K562 (cell line): ENCODE measurements around the gene ANO3. TPM values are rescaled to one million over a fixed set of nuclear protein-coding genes. Genes with fewer than 3 reads are reported as not detected.
A peak's percentile ranks its signal among the peaks of the same experiment; 100 is the strongest.

Experiments
- ATAC-seq: fragments of 200-7000 bp; cut with Tn5 transposase; 3 replicates; pipeline ENCODE4 v1.9.1; 2020; ENCODE audit warnings: moderate library complexity
- BruUV-seq: library from RNA; stranded (reverse); fragments of 400-500 nt; replicated peaks from 2 replicates; lab custom pipeline; 2021; lab: Mats Ljungman, UMichigan
- CTCF ChIA-PET: fragments of 300-600 bp; formaldehyde crosslinking; extraction: SDS; loops from one replicate; lab custom pipeline; 2021; ENCODE audit warnings: low intra/inter-chr PET ratio; lab: Yijun Ruan, JAX
- POLR2A ChIA-PET: fragments of 300-600, 350-650 bp; sonication (Branson Sonifier 250); formaldehyde crosslinking; extraction: SDS; loops from one replicate; lab custom pipeline; 2021; ENCODE audit warnings: antibody characterized with exemption, inconsistent platforms; lab: Yijun Ruan, JAX
- DNase-seq, 4 experiments: peaks; one replicate each; pipeline versions ENCODE4 v3.0.0 to v3.0.0-alpha.2; 2011 to 2018; ENCODE audit warnings: low spot score in 3 of 4, mixed read lengths in 3 of 4; ENCODE audit errors: extremely low read depth in 1 of 4
- FAIRE-seq: peaks from 2 replicates; lab custom pipeline; 2011; peaks lifted over from hg19 to GRCh38; lab: Jason Lieb, UNC
- H2AFZ ChIP-seq: 2 replicates; pipeline ENCODE4 v1.6.0; 2011; ENCODE audit warnings: low read depth, low read length, control low read depth, inconsistent platforms
- H3K27ac ChIP-seq: fragments of 200-600 bp; 3 replicates; pipeline ENCODE4 v1.8.0; 2011; ENCODE audit warnings: low read depth, mild to moderate bottlenecking, control low read depth, inconsistent platforms, low read length, moderate library complexity, mixed read lengths; ENCODE audit errors: extremely low read depth
- H3K27me3 ChIP-seq, 2 experiments: fragments of 300-600 bp in 1 of 2; 2 replicates in 1 of 2; 3 replicates in 1 of 2; pipeline versions ENCODE4 v1.6.0 to v1.8.0; 2011; ENCODE audit warnings: inconsistent platforms in 2 of 2, low read length in 2 of 2, mild to moderate bottlenecking in 1 of 2, mixed read lengths in 1 of 2, moderate library complexity in 1 of 2; ENCODE audit not compliant: control insufficient read depth in 2 of 2, insufficient read depth in 2 of 2
- H3K36me3 ChIP-seq: fragments of 300-600 bp; 3 replicates; pipeline ENCODE4 v1.8.0; 2011; ENCODE audit warnings: mild to moderate bottlenecking, low read length, inconsistent platforms; ENCODE audit not compliant: control insufficient read depth, insufficient read depth
- H3K4me1 ChIP-seq, 2 experiments: fragments of 200-600 bp in 1 of 2; replicated peaks in 1 of 2; 2 replicates in 1 of 2; 3 replicates in 1 of 2; pipeline versions ENCODE4 v1.5.1 to v1.8.0; 2011; ENCODE audit warnings: inconsistent platforms in 2 of 2, low read length in 2 of 2, mild to moderate bottlenecking in 1 of 2, mixed read lengths in 1 of 2, moderate library complexity in 1 of 2; ENCODE audit not compliant: control insufficient read depth in 2 of 2, insufficient read depth in 2 of 2
- H3K4me2 ChIP-seq: 2 replicates; pipeline ENCODE4 v1.6.1; 2011; ENCODE audit warnings: low read length, control low read depth, inconsistent platforms, mixed read lengths; ENCODE audit not compliant: insufficient read depth
- H3K4me3 ChIP-seq: fragments of 200-600 bp; sonication (generic), shearing (Covaris generic); 2 replicates; pipeline ENCODE4 v1.5.1; 2016; ENCODE audit warnings: control low read depth, inconsistent platforms
- H3K79me2 ChIP-seq: fragments of 200-600 bp; 3 replicates; pipeline ENCODE4 v1.8.0; 2011; ENCODE audit warnings: low read length, inconsistent platforms; ENCODE audit not compliant: control insufficient read depth, insufficient read depth
- H3K9ac ChIP-seq, 2 experiments: 2 replicates each; pipeline versions ENCODE4 v1.6.0 to v1.6.1; 2011; ENCODE audit warnings: low read depth in 2 of 2, low read length in 2 of 2, control low read depth in 1 of 2, inconsistent platforms in 1 of 2, mild to moderate bottlenecking in 1 of 2, mixed read lengths in 1 of 2; ENCODE audit not compliant: insufficient read depth in 1 of 2
- H3K9me1 ChIP-seq: one replicate; pipeline ENCODE4 v1.6.0; 2011; ENCODE audit warnings: inconsistent platforms, mild to moderate bottlenecking, low read length, moderate library complexity; ENCODE audit not compliant: control insufficient read depth, insufficient read depth
- H3K9me3 ChIP-seq: replicated peaks from 2 replicates; pipeline ENCODE4 v1.5.1; 2011; ENCODE audit warnings: low read depth, low read length, inconsistent platforms; ENCODE audit not compliant: control insufficient read depth, insufficient read depth
- H4K20me1 ChIP-seq: replicated peaks from 2 replicates; pipeline ENCODE4 v1.6.1; 2011; ENCODE audit warnings: low read length, inconsistent platforms, mixed read lengths; ENCODE audit not compliant: control insufficient read depth, insufficient read depth
- ARHGAP35 ChIP-seq: fragments of 450-650 bp; IDR thresholded peaks from 2 replicates; pipeline ENCODE4 v1.6.1; 2018; ENCODE audit not compliant: partially characterized antibody
- ATF2 ChIP-seq: sonication (generic); formaldehyde crosslinking; IDR thresholded peaks from 2 replicates; pipeline ENCODE4 v1.8.1; 2022; ENCODE audit warnings: missing genetic modification reagents
- CHD4 ChIP-seq: fragments of 200-600 bp; sonication (generic); IDR thresholded peaks from 3 replicates; pipeline ENCODE4 v1.6.1; 2012; ENCODE audit warnings: low read depth, mild to moderate bottlenecking, mixed read lengths, low read length, inconsistent platforms; ENCODE audit not compliant: insufficient read depth, insufficient replicate concordance, poor library complexity, severe bottlenecking
- ETV1 ChIP-seq: fragments of 450-650 bp; conservative IDR thresholded peaks from 2 replicates; pipeline ENCODE4 v1.6.1; 2016; ENCODE audit warnings: missing genetic modification characterization, control low read depth, low read depth, missing compliant biosample characterization
- MAFG ChIP-seq: fragments of 450-650 bp; conservative IDR thresholded peaks from 2 replicates; pipeline ENCODE4 v1.6.1; 2016; ENCODE audit warnings: missing genetic modification characterization, missing compliant biosample characterization
- ZNF316 ChIP-seq: fragments of 450-650 bp; IDR thresholded peaks from 2 replicates; pipeline ENCODE4 v1.6.1; 2016
- WGBS: fragments of 100-300 bp; shearing (Covaris generic); methylation state at CpG from one replicate; pipeline ENCODE4 v1.1.6; 2016; ENCODE audit warnings: low coverage, mixed read lengths; ENCODE audit not compliant: insufficient coverage; ENCODE audit errors: missing lambda C conversion rate; 5-methylcytosine and 5-hydroxymethylcytosine counted together
- in situ Hi-C: fragments of 300-500 bp; cut with MboI; formaldehyde crosslinking; loops from 4 replicates; pipeline ENCODE4 v1.15.0; 2018; ENCODE audit warnings: inconsistent platforms, mixed read lengths
- intact Hi-C: fragments of 100-400 bp; cut with micrococcal nuclease; formaldehyde crosslinking; loops from 2 replicates; pipeline ENCODE4 v1.14.2; 2022
- polyA plus RNA-seq, 8 experiments: library from polyadenylated mRNA; depleted of rRNA in 4 of 8; stranded (reverse) in 5 of 8; unstranded in 3 of 8; fragments of >200 nt; fragmentation: Nextera tagmentation in 2 of 8; fragmentation: Illumina TruSeq in 1 of 8; extraction: Ambion mirVana in 2 of 8; extraction: Trizol in 1 of 8; gene quantifications; 2 replicates each; pipeline versions ENCODE4 v1.2.1 to v1.2.3, GENCODE V29; 2011 to 2014; ENCODE audit warnings: inconsistent platforms in 1 of 8, missing spikeins in 1 of 8
- total RNA-seq, 7 experiments: library from RNA; depleted of rRNA in 6 of 7; stranded (reverse); fragments of >200 nt in 6 of 7; fragmentation: Illumina TruSeq in 2 of 7; extraction: Trizol in 2 of 7; gene quantifications; 2 replicates each; pipeline versions ENCODE4 v1.2.1 to v1.2.3, GENCODE V29; 2011 to 2021; ENCODE audit warnings: low replicate concordance in 1 of 7
- TF ChIP-seq, protein P1 (sequence below): fragments of 200-600 bp; sonication (generic); IDR thresholded peaks from one replicate; pipeline ENCODE4 v1.6.1; 2012; ENCODE audit warnings: mild to moderate bottlenecking, low read depth, low read length, inconsistent platforms

ANO3 gene
- total and polyA plus RNA-seq, 9 of the 15 experiments (the other 6 are each of a cell fraction or from before 2014, with no cell fraction given): 0.01 to 0.13 (median 0.04) TPM; not detected in 1

GRCh38 chr11:26285608-26286007, 46.3 kb upstream of the ANO3 start:
- ChIA-PET CTCF (interaction anchor here (0.6 to 1.8 kb wide), 3 partner anchors 12 to 873 kb away, joined by 3 to 7 read pairs (median 4); no protein-coding TSS in a partner anchor), POLR2A (no interaction called here)
- H3K9ac ChIP-seq: no peak overlapping the region
- no peak overlapping the region for H2AFZ ChIP-seq
- BruUV-seq: no TSS peak
- intact Hi-C loops: loop anchor here (5.0 to 10.0 kb wide), 3 partner anchors 267 to 1202 kb away; no protein-coding TSS in a partner anchor
- H3K27ac ChIP-seq: no peak overlapping the region
- FAIRE-seq: no peak
- H3K79me2 ChIP-seq: no peaks in the 10 kb centered on the region
- no peak overlapping the region for H3K4me3 ChIP-seq
- no peaks in the 10 kb centered on the region for H4K20me1 ChIP-seq
- DNase-seq: peak in 2 of 4 experiments; percentile 7 to 8
- H3K27me3 ChIP-seq: no peaks in the 10 kb centered on the region
- 0% methylated on average over 3 of the region's 3 CpGs for WGBS
- ATAC-seq: no peak
- no peaks in the 10 kb centered on the region for H3K9me1 ChIP-seq
- H3K9me3 ChIP-seq: no peaks in the 10 kb centered on the region
- no peak overlapping the region for H3K4me2 ChIP-seq
- in situ Hi-C loops: loop anchor here (25.0 kb wide), 1 partner anchor 1202 kb away; no protein-coding TSS in a partner anchor
- no peaks in the 10 kb centered on the region for H3K4me1 ChIP-seq
- no peaks in the 10 kb centered on the region for H3K36me3 ChIP-seq
- peak; percentile 43; the same call in 1 of the 2 replicates for TF ChIP-seq ZNF316
- TF ChIP-seq MAFG: 0 out of 2 replicates have a peak, but pooled peaks have one; percentile 17
- TF ChIP-seq, protein P1, sequence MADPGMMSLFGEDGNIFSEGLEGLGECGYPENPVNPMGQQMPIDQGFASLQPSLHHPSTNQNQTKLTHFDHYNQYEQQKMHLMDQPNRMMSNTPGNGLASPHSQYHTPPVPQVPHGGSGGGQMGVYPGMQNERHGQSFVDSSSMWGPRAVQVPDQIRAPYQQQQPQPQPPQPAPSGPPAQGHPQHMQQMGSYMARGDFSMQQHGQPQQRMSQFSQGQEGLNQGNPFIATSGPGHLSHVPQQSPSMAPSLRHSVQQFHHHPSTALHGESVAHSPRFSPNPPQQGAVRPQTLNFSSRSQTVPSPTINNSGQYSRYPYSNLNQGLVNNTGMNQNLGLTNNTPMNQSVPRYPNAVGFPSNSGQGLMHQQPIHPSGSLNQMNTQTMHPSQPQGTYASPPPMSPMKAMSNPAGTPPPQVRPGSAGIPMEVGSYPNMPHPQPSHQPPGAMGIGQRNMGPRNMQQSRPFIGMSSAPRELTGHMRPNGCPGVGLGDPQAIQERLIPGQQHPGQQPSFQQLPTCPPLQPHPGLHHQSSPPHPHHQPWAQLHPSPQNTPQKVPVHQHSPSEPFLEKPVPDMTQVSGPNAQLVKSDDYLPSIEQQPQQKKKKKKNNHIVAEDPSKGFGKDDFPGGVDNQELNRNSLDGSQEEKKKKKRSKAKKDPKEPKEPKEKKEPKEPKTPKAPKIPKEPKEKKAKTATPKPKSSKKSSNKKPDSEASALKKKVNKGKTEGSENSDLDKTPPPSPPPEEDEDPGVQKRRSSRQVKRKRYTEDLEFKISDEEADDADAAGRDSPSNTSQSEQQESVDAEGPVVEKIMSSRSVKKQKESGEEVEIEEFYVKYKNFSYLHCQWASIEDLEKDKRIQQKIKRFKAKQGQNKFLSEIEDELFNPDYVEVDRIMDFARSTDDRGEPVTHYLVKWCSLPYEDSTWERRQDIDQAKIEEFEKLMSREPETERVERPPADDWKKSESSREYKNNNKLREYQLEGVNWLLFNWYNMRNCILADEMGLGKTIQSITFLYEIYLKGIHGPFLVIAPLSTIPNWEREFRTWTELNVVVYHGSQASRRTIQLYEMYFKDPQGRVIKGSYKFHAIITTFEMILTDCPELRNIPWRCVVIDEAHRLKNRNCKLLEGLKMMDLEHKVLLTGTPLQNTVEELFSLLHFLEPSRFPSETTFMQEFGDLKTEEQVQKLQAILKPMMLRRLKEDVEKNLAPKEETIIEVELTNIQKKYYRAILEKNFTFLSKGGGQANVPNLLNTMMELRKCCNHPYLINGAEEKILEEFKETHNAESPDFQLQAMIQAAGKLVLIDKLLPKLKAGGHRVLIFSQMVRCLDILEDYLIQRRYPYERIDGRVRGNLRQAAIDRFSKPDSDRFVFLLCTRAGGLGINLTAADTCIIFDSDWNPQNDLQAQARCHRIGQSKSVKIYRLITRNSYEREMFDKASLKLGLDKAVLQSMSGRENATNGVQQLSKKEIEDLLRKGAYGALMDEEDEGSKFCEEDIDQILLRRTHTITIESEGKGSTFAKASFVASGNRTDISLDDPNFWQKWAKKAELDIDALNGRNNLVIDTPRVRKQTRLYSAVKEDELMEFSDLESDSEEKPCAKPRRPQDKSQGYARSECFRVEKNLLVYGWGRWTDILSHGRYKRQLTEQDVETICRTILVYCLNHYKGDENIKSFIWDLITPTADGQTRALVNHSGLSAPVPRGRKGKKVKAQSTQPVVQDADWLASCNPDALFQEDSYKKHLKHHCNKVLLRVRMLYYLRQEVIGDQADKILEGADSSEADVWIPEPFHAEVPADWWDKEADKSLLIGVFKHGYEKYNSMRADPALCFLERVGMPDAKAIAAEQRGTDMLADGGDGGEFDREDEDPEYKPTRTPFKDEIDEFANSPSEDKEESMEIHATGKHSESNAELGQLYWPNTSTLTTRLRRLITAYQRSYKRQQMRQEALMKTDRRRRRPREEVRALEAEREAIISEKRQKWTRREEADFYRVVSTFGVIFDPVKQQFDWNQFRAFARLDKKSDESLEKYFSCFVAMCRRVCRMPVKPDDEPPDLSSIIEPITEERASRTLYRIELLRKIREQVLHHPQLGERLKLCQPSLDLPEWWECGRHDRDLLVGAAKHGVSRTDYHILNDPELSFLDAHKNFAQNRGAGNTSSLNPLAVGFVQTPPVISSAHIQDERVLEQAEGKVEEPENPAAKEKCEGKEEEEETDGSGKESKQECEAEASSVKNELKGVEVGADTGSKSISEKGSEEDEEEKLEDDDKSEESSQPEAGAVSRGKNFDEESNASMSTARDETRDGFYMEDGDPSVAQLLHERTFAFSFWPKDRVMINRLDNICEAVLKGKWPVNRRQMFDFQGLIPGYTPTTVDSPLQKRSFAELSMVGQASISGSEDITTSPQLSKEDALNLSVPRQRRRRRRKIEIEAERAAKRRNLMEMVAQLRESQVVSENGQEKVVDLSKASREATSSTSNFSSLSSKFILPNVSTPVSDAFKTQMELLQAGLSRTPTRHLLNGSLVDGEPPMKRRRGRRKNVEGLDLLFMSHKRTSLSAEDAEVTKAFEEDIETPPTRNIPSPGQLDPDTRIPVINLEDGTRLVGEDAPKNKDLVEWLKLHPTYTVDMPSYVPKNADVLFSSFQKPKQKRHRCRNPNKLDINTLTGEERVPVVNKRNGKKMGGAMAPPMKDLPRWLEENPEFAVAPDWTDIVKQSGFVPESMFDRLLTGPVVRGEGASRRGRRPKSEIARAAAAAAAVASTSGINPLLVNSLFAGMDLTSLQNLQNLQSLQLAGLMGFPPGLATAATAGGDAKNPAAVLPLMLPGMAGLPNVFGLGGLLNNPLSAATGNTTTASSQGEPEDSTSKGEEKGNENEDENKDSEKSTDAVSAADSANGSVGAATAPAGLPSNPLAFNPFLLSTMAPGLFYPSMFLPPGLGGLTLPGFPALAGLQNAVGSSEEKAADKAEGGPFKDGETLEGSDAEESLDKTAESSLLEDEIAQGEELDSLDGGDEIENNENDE: no peak
- no peak for TF ChIP-seq ARHGAP35
- TF ChIP-seq CHD4: no peak
- no peak for TF ChIP-seq ATF2 (CRISPR knock-in tag)
- TF ChIP-seq ETV1 (tag): no peak
